GM18511 (cell line): Measurements from ENCODE around the gene PDCD2L.
A peak's percentile ranks its signal among the peaks of the same experiment; 100 is the strongest.
"Not testable (repeated sequence)": the region's sequence is repeated elsewhere in the genome, so short reads cannot be mapped to it uniquely, and the experiment has no call there.

Experiments used
- ATAC-seq: cut with Tn5 transposase; IDR thresholded peaks from one replicate; pipeline ENCODE4 v1.9.1; 2021; ENCODE audit warnings: mild to moderate bottlenecking, moderate library complexity; ENCODE audit not compliant: unreplicated experiment

The PDCD2L gene, protein sequence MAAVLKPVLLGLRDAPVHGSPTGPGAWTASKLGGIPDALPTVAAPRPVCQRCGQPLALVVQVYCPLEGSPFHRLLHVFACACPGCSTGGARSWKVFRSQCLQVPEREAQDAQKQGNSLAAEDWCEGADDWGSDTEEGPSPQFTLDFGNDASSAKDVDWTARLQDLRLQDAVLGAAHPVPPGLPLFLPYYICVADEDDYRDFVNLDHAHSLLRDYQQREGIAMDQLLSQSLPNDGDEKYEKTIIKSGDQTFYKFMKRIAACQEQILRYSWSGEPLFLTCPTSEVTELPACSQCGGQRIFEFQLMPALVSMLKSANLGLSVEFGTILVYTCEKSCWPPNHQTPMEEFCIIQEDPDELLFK

DNA sequence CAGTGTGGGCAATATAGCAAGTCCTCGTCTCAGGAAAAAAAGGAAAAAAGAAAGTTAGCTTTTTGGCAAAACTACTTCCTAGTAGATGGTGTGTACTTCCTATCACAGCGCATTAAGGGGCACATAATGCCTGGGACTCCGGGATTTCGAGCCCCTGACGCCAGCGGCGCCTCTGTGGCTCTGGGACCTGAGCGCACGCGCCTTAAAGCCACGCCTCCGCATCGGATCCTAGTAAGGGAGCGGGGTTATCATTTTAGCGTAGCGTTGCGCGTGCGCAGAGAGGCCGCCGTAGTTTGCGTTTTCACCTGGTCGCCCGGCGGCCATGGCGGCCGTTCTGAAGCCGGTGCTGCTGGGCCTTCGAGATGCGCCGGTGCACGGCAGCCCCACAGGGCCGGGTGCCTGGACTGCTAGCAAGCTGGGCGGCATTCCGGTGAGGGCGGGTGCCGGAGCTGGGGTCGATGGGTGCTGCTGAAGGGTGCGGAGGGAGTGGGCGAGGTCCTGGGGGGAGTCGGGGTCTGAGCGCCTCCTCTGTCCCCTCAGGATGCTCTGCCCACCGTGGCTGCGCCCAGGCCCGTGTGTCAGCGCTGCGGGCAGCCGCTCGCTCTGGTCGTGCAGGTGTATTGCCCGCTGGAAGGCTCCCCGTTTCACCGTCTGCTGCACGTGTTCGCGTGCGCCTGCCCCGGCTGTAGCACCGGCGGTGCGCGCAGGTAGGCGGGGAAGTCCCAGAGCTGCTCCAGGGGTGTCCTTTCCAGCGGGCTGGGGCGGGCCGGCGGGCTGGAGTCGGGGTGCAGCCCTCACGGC lies at the start of gene PDCD2L:
TSS of gene PDCD2L (plus strand) at position 291 of the 801 bp plus-strand sequence. CDS start at position 323, 32 bp downstream.
- ATAC-seq = peak; percentile 80

GRCh38 chr19:34355201-34355600 lies 49.0 kb upstream of the PDCD2L start:
- no peak for ATAC-seq

DNA sequence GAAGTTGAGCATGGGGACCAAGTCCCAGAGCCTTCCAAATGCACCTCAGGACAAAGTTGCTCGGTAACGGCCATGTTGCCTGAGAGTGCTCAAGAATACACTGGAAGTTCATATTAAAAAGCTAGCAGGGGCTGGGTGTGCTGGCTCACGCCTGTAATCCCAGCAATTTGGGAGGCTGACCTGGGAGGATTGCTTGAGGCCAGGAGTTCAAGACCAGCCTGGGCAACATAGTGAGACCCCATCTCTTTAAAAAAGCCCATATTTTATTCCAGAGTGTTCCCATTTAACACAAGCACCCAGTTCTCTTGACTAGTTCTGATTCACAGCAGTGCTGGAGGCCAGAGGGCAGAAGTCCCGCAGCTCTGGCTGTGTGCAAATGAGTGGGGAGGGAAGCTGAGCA lies 47.3 kb upstream of the PDCD2L start:
- no peak for ATAC-seq

- no peak for ATAC-seq
These were observed 46.8 kb upstream of the PDCD2L start for GRCh38 chr19:34357431-34357830.

GRCh38 chr19:34359140-34359953 lies 44.9 kb upstream of the PDCD2L start:
- ATAC-seq = peak; percentile 88

GRCh38 chr19:34359954-34360315 lies 44.3 kb upstream of the PDCD2L start:
- ATAC-seq = no peak

DNA sequence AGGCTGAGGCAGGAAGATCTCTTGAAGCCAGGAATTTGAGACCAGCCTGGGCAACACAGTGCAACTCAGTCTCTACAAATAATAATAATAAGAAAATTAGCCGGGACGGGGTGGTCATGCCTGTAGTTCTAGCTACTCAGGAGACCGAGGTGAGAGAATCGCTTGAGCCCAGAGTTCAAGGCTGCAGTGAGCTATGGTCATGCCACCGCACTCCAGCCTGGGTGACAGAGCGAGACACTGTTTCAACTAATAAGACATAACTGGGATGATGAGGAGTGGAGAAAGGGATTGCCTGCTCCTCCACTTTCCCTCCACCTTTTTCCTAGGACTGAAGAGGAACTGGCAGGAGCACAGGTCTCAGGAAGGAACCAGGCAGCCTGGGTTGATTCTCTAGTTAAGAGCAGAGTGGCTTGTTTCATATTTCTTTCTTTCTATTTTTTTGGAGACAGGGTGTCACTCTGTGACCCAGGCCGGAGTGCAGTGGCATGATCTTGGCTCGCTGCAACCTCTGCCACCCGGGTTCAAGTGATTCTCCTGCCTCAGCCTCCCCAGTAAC lies 43.8 kb upstream of the PDCD2L start:
- ATAC-seq = no peak

DNA sequence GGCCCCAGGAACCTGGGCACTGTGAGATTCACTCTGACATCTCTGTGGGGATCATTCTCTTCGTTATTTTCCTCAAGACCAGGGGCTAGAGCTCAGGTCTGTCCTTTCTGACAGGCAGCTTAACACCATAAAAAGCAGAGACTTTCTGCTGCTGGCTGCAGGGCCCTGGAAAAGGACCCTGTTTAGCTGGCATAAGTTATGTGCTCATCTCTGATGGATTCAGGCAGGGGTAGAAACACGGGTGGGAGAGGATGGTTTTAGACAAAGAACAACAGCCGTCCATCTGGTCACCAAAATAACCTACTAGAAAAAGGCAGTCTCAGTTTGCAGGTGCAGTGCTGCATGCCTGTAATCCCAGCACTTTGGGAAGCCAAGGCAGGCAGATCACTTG lies 41.5 kb upstream of the PDCD2L start:
- no peak for ATAC-seq

GRCh38 chr19:34363094-34363493 lies 41.1 kb upstream of the PDCD2L start:
- ATAC-seq = no peak

DNA sequence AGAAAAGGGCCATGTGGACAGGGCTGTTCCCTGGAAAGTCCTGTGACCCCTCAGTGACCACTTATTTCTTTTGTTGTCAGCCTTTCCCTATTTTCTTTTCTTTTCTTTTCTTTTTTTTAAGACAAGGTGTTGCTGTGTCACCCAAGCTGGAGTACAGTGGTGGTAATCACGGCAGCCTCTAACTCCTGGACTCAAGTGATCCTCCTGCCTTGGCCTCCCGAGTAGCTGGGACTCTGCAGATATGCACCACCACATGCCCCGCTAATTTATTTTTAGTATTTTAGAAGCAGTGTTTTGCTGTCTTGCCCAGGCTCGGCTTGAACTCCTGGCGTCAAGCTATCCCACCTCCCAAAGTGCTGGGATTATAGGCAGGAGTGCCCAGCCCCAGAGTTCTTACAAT lies 40.3 kb upstream of the PDCD2L start:
- no peak for ATAC-seq

GRCh38 chr19:34364462-34364829 lies 39.8 kb upstream of the PDCD2L start:
- ATAC-seq = no peak

GRCh38 chr19:34364830-34365462 lies 39.3 kb upstream of the PDCD2L start, which contains the start of gene GPI:
TSS of gene GPI (plus strand) at chr19:34365196. CDS start at chr19:34365267, 71 bp downstream.
- peak; percentile 87 for ATAC-seq

GRCh38 chr19:34365463-34366401 lies 38.5 kb upstream of the PDCD2L start:
- ATAC-seq = peak; percentile 22

DNA sequence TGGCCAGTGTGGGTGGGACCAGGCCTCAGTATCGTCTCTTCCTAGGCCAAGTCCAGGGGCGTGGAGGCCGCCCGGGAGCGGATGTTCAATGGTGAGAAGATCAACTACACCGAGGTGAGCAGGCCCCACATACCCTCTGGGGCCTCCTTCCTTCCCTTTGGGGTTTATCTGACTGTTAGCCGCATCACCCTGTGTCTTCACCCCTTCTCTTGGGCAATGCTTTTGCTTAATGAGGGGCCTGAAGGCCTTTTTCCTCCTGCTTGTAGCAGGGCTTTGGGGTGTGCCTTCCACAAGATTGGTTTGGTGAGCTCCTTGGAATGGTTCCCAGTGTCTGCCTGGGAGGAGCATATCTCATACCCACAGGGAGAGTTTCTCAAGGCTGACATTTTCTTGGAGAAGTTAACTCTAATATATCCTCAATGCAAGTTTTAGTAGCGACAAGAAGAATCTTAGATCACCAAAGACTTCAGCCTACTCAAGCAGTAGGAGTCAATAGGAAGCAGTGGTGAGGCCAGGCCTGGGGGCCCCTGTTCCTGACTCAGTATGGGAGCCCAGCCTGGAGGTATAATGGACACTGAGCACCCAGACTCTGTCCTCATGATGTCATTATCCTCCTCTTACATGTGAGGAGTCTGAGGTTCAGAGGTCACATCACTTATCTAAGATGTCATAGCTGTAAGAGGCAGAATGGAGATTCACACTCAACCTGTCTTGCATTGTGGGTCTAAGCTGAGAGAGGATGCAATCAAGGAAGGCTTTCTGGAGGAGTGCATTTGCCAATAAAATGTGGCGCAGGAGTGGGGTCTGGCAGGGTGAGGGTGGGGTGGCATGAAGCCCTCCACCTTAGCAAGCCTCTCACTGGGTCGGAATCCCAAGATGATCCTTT lies 37.2 kb upstream of the PDCD2L start:
- no peak for ATAC-seq

DNA sequence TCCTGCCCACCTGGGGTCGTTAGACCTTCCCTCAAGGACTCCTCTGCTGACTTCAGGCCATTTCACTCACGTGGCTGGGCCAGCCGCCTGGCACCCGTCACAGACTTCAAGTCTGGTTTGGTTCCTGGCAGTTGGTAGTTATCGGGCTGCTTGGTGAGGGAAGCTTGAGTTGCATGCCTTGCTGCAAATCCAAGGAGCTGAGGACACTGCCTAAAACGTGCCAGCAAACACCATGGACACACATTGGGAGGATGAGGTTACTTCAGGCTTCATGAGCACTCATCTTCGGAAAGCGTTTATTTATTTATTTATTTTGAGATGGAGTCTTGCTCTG lies 36.6 kb upstream of the PDCD2L start:
- no peak for ATAC-seq

GRCh38 chr19:34368338-34368737 lies 35.9 kb upstream of the PDCD2L start:
- ATAC-seq = no peak

- not testable (repeated sequence) for ATAC-seq
These were observed 35.0 kb upstream of the PDCD2L start for GRCh38 chr19:34369166-34369565.

- ATAC-seq = no peak
These were observed 34.1 kb upstream of the PDCD2L start for GRCh38 chr19:34370117-34370516.

- ATAC-seq = no peak
These were observed 33.2 kb upstream of the PDCD2L start for GRCh38 chr19:34370983-34371382.
